Prostate gland (tissue), 2 donors: ENCODE data around the gene AP3B1. TPM values are rescaled to one million over a fixed set of nuclear protein-coding genes. Genes with fewer than 3 reads are reported as not detected.

Source experiments
- DNase-seq: peaks from one replicate; pipeline ENCODE4 v3.0.0-alpha.2; 2019; ENCODE audit warnings: low spot score
- H3K27ac ChIP-seq, 2 donors: fragments of 200-600 bp; sonication (generic); 2 replicates each; pipeline ENCODE4 v1.5.1; 2017 to 2019
- H3K27me3 ChIP-seq: fragments of 200-600 bp; sonication (generic); replicated peaks from 2 replicates; pipeline ENCODE4 v1.5.1; 2019; ENCODE audit not compliant: insufficient read depth
- H3K36me3 ChIP-seq, 2 donors: fragments of 200-600 bp; sonication (generic); 1 replicate in 1 of 2; 2 replicates in 1 of 2; pipeline versions ENCODE4 v1.5.1 to v1.8.1; 2017 to 2019
- H3K4me1 ChIP-seq: fragments of 200-600 bp; sonication (generic); replicated peaks from 2 replicates; pipeline ENCODE4 v1.5.1; 2019
- H3K4me3 ChIP-seq, 2 donors: fragments of 200-600 bp; sonication (generic); 2 replicates each; pipeline ENCODE4 v1.5.1; 2017 to 2019
- H3K9me3 ChIP-seq: fragments of 200-600 bp; sonication (generic); 2 replicates; pipeline ENCODE4 v1.5.1; 2017
- CTCF ChIP-seq, 4 experiments: fragments of 200-600 bp in 2 of 4; fragments of 450-650 bp in 2 of 4; sonication (generic) in 2 of 4; IDR thresholded peaks; 1 replicate in 3 of 4; 2 replicates in 1 of 4; pipeline ENCODE4 v1.5.1; 2016 to 2019; ENCODE audit warnings: antibody characterized with exemption in 4 of 4, mild to moderate bottlenecking in 2 of 4, moderate library complexity in 2 of 4
- POLR2A ChIP-seq: fragments of 450-650 bp; IDR thresholded peaks from one replicate; pipeline ENCODE4 v1.6.1; 2016; ENCODE audit warnings: antibody characterized with exemption, mild to moderate bottlenecking
- POLR2AphosphoS5 ChIP-seq: sonication (generic); formaldehyde crosslinking; IDR thresholded peaks from one replicate; pipeline ENCODE4 v1.6.1; 2017; ENCODE audit warnings: antibody characterized with exemption
- WGBS: methylation state at CpG from one replicate; pipeline ENCODE4 v1.1.5; 2018; 5-methylcytosine and 5-hydroxymethylcytosine counted together
- intact Hi-C: fragments of 100-400 bp; cut with DNase I; formaldehyde crosslinking; loops from one replicate; pipeline ENCODE4 v1.14.2; 2022
- total RNA-seq, 2 donors: library from RNA; depleted of rRNA; stranded (reverse); fragments of >200 nt; gene quantifications; one replicate each; pipeline ENCODE4 v1.1.0, GENCODE V29; 2016

Gene AP3B1
- total RNA-seq, 2 donors from 2014 or later, result 33.1 to 60.5 TPM

DNA sequence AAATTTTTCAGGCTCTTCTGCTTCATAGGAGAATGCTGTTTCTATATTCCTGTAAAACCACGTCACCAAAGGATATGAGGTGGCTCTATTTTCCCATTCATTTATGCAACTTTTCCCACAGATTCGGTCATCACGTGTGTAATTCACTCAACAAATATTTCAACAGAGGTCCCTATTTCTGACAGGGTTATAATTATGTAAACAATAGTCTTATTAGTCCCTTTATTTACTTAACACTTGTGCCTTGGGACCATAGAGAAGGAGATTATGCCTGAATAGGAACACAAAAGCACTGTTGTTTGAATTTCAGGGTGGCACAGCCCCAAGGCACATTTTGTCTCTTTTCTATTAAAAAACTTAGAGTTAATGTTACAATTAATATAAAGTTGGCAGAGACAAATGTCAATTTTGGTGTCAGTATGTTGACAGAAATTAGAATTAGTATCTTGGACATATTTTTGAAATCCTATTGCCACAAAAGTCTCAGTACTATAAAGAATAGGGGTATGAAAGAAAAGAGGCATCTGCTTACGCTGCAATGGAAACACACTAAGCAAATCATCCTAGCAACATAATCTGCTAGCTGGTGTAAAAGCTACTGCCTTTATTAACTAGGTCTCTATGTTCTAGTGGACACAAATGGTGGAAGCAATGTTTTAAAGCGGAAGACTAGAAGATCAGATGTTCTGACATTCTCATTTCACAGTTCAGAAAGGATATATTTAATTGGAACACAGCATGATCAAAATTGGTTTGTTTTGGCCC is 289.3 kb downstream of the AP3B1 start:
- intact Hi-C loops, result no loop called here
- WGBS, result 86% methylated on average over 5 of the region's 5 CpGs
- TF ChIP-seq CTCF (IDR thresholded peaks at IDR 0.05) (no peak), POLR2A (no peak), POLR2AphosphoS5 (no peak)
- no peak for DNase-seq
- Histone ChIP-seq H3K4me3 (no peak overlapping the region), H3K36me3 (no peaks in the 10 kb centered on the region), H3K27ac (no peak overlapping the region), H3K27me3 (no peaks in the 10 kb centered on the region), H3K9me3 (no peaks in the 10 kb centered on the region), H3K4me1 (no peaks in the 10 kb centered on the region)

- no peaks in the 10 kb centered on the region for H3K9me3 ChIP-seq
- H3K27me3 ChIP-seq, result no peaks in the 10 kb centered on the region
- no peaks in the 10 kb centered on the region for H3K4me1 ChIP-seq
- no peak overlapping the region for H3K4me3 ChIP-seq
- TF ChIP-seq POLR2AphosphoS5 (no peak), CTCF (IDR thresholded peaks at IDR 0.05) (no peak), POLR2A (no peak)
- intact Hi-C loops, result no loop called here
- no peak for DNase-seq
- WGBS, result 95% methylated on average over 1 of the region's 1 CpG
- H3K27ac ChIP-seq, result no peak overlapping the region
- H3K36me3 ChIP-seq, result no peaks in the 10 kb centered on the region
Observed at GRCh38 chr5:78004559-78004958, 289.9 kb downstream of the AP3B1 start.

DNA sequence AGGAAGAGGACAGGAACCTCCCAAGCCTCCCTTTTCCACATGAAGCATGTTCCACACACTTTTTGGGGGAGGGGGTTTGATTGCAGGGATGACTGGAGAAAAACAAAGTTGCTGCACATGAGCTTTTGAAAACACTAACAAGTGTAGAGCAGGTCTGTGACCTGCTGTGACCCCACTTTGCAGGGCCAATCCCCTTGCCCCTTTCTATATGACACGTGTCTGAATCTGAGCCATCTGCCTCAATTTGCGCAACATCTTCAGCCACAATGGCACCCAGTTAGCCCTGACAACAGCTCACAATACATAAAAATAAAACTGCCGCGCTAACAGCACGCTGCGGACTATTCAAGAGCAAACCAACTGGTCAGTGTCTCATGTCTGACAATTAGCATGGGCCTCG is 290.6 kb downstream of the AP3B1 start:
- intact Hi-C loops, result no loop called here
- TF ChIP-seq CTCF (IDR thresholded peaks at IDR 0.05), result no peak
- TF ChIP-seq POLR2A, result no peak
- H3K4me1 ChIP-seq, result no peaks in the 10 kb centered on the region
- no peaks in the 10 kb centered on the region for H3K27me3 ChIP-seq
- no peaks in the 10 kb centered on the region for H3K9me3 ChIP-seq
- H3K36me3 ChIP-seq, result no peaks in the 10 kb centered on the region
- H3K4me3 ChIP-seq, result no peak overlapping the region
- DNase-seq, result no peak
- no peak overlapping the region for H3K27ac ChIP-seq
- WGBS, result 93% methylated on average over 7 of the region's 7 CpGs

- WGBS, result 98% methylated on average over 5 of the region's 5 CpGs
- intact Hi-C loops, result no loop called here
- H3K27ac ChIP-seq, result no peak overlapping the region
Observed at GRCh38 chr5:78003450-78003849, 291.0 kb downstream of the AP3B1 start.

More at GRCh38 chr5:78003450-78003849, 291.0 kb downstream of the AP3B1 start:
- no peaks in the 10 kb centered on the region for H3K36me3 ChIP-seq
- TF ChIP-seq CTCF (IDR thresholded peaks at IDR 0.05) (no peak), POLR2AphosphoS5 (no peak), POLR2A (no peak)
- no peak for DNase-seq
- H3K4me3 ChIP-seq, result no peak overlapping the region
- no peaks in the 10 kb centered on the region for H3K9me3 ChIP-seq
- H3K4me1 ChIP-seq, result no peaks in the 10 kb centered on the region
- no peaks in the 10 kb centered on the region for H3K27me3 ChIP-seq
